Neural progenitor cell (in vitro differentiated cells): ENCODE data around the gene CDH12. TPM values are rescaled to one million over a fixed set of nuclear protein-coding genes. Genes with fewer than 3 reads are reported as not detected.
"Not testable (repeated sequence)": the region's sequence is repeated elsewhere in the genome, so short reads cannot be mapped to it uniquely, and the experiment has no call there.

Experiments used
- DNase-seq: peaks from one replicate; pipeline ENCODE4 v3.0.0-alpha.2; 2016; ENCODE audit warnings: low spot score
- H2AFZ ChIP-seq: fragments of 200-600 bp; sonication (generic); replicated peaks from 2 replicates; pipeline ENCODE4 v1.6.1; 2016; ENCODE audit warnings: antibody characterized with exemption
- H3F3A ChIP-seq: fragments of 200-600 bp; sonication (generic); 2 replicates; pipeline ENCODE4 v1.6.1; 2016; ENCODE audit warnings: antibody characterized with exemption, low read depth
- H3K27ac ChIP-seq: fragments of 200-600 bp; sonication (generic); 2 replicates; pipeline ENCODE4 v1.5.1; 2016; ENCODE audit warnings: mild to moderate bottlenecking
- H3K27me3 ChIP-seq: fragments of 200-600 bp; sonication (generic); 2 replicates; pipeline ENCODE4 v1.6.1; 2016; ENCODE audit warnings: mild to moderate bottlenecking, moderate library complexity
- H3K36me3 ChIP-seq: fragments of 200-600 bp; sonication (generic); 2 replicates; pipeline ENCODE4 v1.5.1; 2016
- H3K4me1 ChIP-seq: fragments of 200-600 bp; sonication (generic); 2 replicates; pipeline ENCODE4 v1.6.1; 2016; ENCODE audit warnings: mixed run types
- H3K4me2 ChIP-seq: fragments of 200-600 bp; sonication (generic); 2 replicates; pipeline ENCODE4 v1.6.1; 2016
- H3K4me3 ChIP-seq: fragments of 200-600 bp; sonication (generic); 2 replicates; pipeline ENCODE4 v1.5.1; 2016
- H3K79me2 ChIP-seq: fragments of 200-600 bp; sonication (generic); 2 replicates; pipeline ENCODE4 v1.6.1; 2016; ENCODE audit warnings: low read depth
- H3K9ac ChIP-seq: fragments of 200-600 bp; sonication (generic); 2 replicates; pipeline ENCODE4 v1.6.1; 2016
- H3K9me3 ChIP-seq: fragments of 200-600 bp; sonication (generic); 2 replicates; pipeline ENCODE4 v1.5.1; 2016; ENCODE audit warnings: low read depth
- H4K20me1 ChIP-seq: fragments of 200-600 bp; sonication (generic); 2 replicates; pipeline ENCODE4 v1.6.1; 2016; ENCODE audit warnings: low read depth
- H3K27ac Mint-ChIP-seq: 3 replicates; pipeline ENCODE4 v1.8.0; 2021; ENCODE audit warnings: mixed read lengths
- H3K27me3 Mint-ChIP-seq: 2 replicates; pipeline ENCODE4 v1.8.0; 2022; ENCODE audit warnings: low read depth, mild to moderate bottlenecking, inconsistent platforms, moderate library complexity, mixed read lengths; ENCODE audit not compliant: insufficient read depth
- H3K36me3 Mint-ChIP-seq: 3 replicates; pipeline ENCODE4 v1.8.0; 2021; ENCODE audit warnings: mixed read lengths
- H3K4me1 Mint-ChIP-seq: 3 replicates; pipeline ENCODE4 v1.8.0; 2021; ENCODE audit warnings: mixed read lengths
- H3K4me3 Mint-ChIP-seq: 3 replicates; pipeline ENCODE4 v1.8.0; 2021; ENCODE audit warnings: mild to moderate bottlenecking, moderate library complexity, mixed read lengths
- H3K9me3 Mint-ChIP-seq: 3 replicates; pipeline ENCODE4 v1.8.0; 2020; ENCODE audit warnings: mixed read lengths
- CTCF ChIP-seq: fragments of 200-600 bp; sonication (generic); IDR thresholded peaks from 2 replicates; pipeline ENCODE4 v1.5.1; 2017; ENCODE audit warnings: antibody characterized with exemption, mild to moderate bottlenecking
- EZH2 ChIP-seq: fragments of 200-600 bp; sonication (generic); IDR thresholded peaks from 2 replicates; pipeline ENCODE4 v1.6.1; 2017; ENCODE audit warnings: antibody characterized with exemption, mild to moderate bottlenecking, moderate library complexity
- EZH2phosphoT487 ChIP-seq: fragments of 200-600 bp; sonication (generic); IDR thresholded peaks from 2 replicates; pipeline ENCODE4 v1.6.1; 2017; ENCODE audit warnings: antibody characterized with exemption
- total RNA-seq: library from RNA; depleted of rRNA; stranded (reverse); fragments of >200 nt; gene quantifications from 2 replicates; pipeline ENCODE4 v1.2.3, GENCODE V29; 2015; ENCODE audit warnings: low replicate concordance

Gene CDH12
- total RNA-seq, 1 donor from 2014 or later: not detected

GRCh38 chr5:22348027-22348426, 505.1 kb downstream of the CDH12 start:
- Histone ChIP-seq H3F3A (no peaks in the 10 kb centered on the region), H3K27ac (no peak overlapping the region), H3K79me2 (no peaks in the 10 kb centered on the region), H3K9me3 (no peaks in the 10 kb centered on the region), H3K9ac (no peak overlapping the region), H3K4me1 (no peaks in the 10 kb centered on the region), H3K27me3 (no peaks in the 10 kb centered on the region), H3K36me3 (no peaks in the 10 kb centered on the region), H4K20me1 (no peaks in the 10 kb centered on the region), H2AFZ (no peak overlapping the region), H3K4me2 (no peak overlapping the region), H3K4me3 (no peak overlapping the region)
- Mint-ChIP-seq H3K4me1 (peaks cover 3% of the 10 kb centered on the region), H3K36me3 (no peaks in the 10 kb centered on the region), H3K27ac (no peak overlapping the region), H3K9me3 (no peaks in the 10 kb centered on the region), H3K27me3 (no peaks in the 10 kb centered on the region), H3K4me3 (no peak overlapping the region)
- no peak for DNase-seq
- TF ChIP-seq EZH2phosphoT487: no peak
- TF ChIP-seq CTCF: no peak
- no peak for TF ChIP-seq EZH2

- H3K27me3 Mint-ChIP-seq: no peaks in the 10 kb centered on the region
- H3K4me3 ChIP-seq: no peak overlapping the region
These were observed 509.1 kb downstream of the CDH12 start for GRCh38 chr5:22344000-22344399.

GRCh38 chr5:22341406-22341805, 511.7 kb downstream of the CDH12 start:
- Histone ChIP-seq H3K36me3 (no peaks in the 10 kb centered on the region), H3K9ac (no peak overlapping the region), H3K4me3 (no peak overlapping the region), H3K27ac (no peak overlapping the region), H3K27me3 (no peaks in the 10 kb centered on the region), H3K4me2 (no peak overlapping the region), H3K9me3 (no peaks in the 10 kb centered on the region), H2AFZ (no peak overlapping the region), H3F3A (no peaks in the 10 kb centered on the region), H4K20me1 (no peaks in the 10 kb centered on the region), H3K4me1 (no peaks in the 10 kb centered on the region), H3K79me2 (no peaks in the 10 kb centered on the region)
- no peak for TF ChIP-seq EZH2
- TF ChIP-seq CTCF: no peak
- TF ChIP-seq EZH2phosphoT487: no peak
- Mint-ChIP-seq H3K9me3 (peaks cover 14% of the 10 kb centered on the region), H3K27me3 (peaks cover 5% of the 10 kb centered on the region), H3K4me3 (no peak overlapping the region), H3K4me1 (no peaks in the 10 kb centered on the region), H3K27ac (no peak overlapping the region), H3K36me3 (peaks cover 6% of the 10 kb centered on the region)
- no peak for DNase-seq

More at GRCh38 chr5:22344000-22344399, 509.1 kb downstream of the CDH12 start:
- H3K9me3 ChIP-seq: no peaks in the 10 kb centered on the region
- Mint-ChIP-seq H3K4me3 (no peak overlapping the region), H3K9me3 (no peaks in the 10 kb centered on the region), H3K36me3 (no peaks in the 10 kb centered on the region), H3K27ac (no peak overlapping the region), H3K4me1 (no peaks in the 10 kb centered on the region)
- H3K27me3 ChIP-seq: no peaks in the 10 kb centered on the region
- TF ChIP-seq EZH2phosphoT487: no peak
- TF ChIP-seq CTCF: no peak
- TF ChIP-seq EZH2: no peak
- no peaks in the 10 kb centered on the region for H3K79me2 ChIP-seq
- H3K9ac ChIP-seq: no peak overlapping the region
- DNase-seq: no peak
- no peaks in the 10 kb centered on the region for H3K36me3 ChIP-seq
- no peak overlapping the region for H3K4me2 ChIP-seq
- H3F3A ChIP-seq: no peaks in the 10 kb centered on the region
- no peaks in the 10 kb centered on the region for H4K20me1 ChIP-seq
- H3K27ac ChIP-seq: no peak overlapping the region
- no peak overlapping the region for H2AFZ ChIP-seq
- no peaks in the 10 kb centered on the region for H3K4me1 ChIP-seq

- not testable (repeated sequence) for H3K4me1 Mint-ChIP-seq, H3K9me3 ChIP-seq, H3K27ac ChIP-seq, H3K79me2 ChIP-seq, H3K9ac ChIP-seq, H3K4me3 Mint-ChIP-seq, H3K27ac Mint-ChIP-seq, H3K36me3 ChIP-seq, H2AFZ ChIP-seq, H3K4me2 ChIP-seq, H4K20me1 ChIP-seq, H3K4me1 ChIP-seq, H3F3A ChIP-seq, DNase-seq, H3K27me3 ChIP-seq, H3K4me3 ChIP-seq
- H3K27me3 Mint-ChIP-seq: peaks cover 12% of the 10 kb centered on the region
- H3K36me3 Mint-ChIP-seq: peaks cover 11% of the 10 kb centered on the region
- H3K9me3 Mint-ChIP-seq: peaks cover 40% of the 10 kb centered on the region
These were observed 520.2 kb downstream of the CDH12 start for GRCh38 chr5:22332949-22333348.
